Urothelium cell line (cell line): ENCODE results near the gene DNAL4.
A peak's percentile ranks its signal among the peaks of the same experiment; 100 is the strongest.

ENCODE experiments used
- DNase-seq: peaks from one replicate; pipeline ENCODE4 v3.0.0; 2011; ENCODE audit warnings: low spot score, mixed read lengths
- FAIRE-seq: peaks from 2 replicates; lab custom pipeline; 2011; peaks lifted over from hg19 to GRCh38; lab: Jason Lieb, UNC

The DNAL4 gene

GRCh38 chr22:38788021-38788816, 5.7 kb downstream of the DNAL4 start:
- DNase-seq (no peak), FAIRE-seq (no peak)

DNA sequence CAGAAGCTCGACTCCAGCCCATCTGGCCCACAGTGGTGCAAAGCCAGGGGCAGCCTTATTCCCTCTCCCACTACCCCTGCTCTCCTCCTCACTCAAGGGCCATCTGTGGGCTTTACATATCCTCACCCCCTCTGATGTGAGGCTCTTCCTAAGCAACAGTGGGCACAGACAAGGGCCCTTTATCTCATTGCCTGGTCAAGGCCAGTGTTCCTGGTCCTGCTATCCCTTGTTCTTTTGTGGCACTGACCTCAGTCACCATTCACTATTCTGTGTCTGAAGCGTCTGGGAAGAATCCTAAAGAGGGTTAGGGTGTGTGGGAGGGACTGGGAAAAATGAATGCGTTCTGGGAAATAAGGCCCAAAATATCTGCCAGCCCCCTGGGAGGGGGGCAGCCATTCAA, 7.3 kb downstream of the DNAL4 start:
- DNase-seq (no peak), FAIRE-seq (no peak)

DNA sequence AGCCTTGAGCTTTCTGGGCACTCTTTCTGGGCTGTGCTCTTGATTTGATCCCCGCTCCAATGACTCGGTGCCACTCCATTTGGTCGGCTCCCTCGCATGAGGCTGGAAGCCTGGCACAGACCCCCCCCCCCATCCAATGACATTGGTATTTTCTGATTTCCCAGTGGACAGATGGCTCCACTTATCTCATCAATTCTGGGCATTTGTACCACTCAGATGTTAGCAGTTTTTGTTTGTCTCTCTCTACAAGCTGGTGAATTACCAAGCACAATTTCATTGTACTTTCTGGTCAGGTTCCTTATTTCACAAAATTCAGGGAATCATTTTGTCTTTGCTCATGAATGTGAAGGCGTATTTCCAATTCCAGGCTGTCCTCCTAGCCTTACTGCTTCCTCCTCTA, 9.1 kb downstream of the DNAL4 start:
- no peak for FAIRE-seq
- no peak for DNase-seq

DNA sequence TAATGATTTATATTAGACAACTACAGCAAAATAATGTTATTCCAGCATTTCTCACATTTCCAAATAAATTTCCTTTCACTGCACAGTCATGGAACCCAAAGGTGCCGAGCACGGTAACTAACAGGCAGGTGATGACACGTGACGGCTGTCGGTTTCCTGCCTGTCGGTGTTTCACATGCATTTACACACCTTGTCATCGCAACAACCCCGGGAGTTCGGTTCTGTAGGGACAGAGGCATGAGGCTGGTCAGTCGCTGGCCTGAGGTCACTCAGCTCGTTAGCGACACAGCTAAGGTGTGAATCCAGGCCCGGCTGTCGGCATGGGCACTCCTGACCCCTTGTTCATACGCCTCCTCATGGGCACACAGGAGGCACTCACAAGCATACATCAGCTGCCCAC, 9.9 kb downstream of the DNAL4 start:
- no peak for DNase-seq
- FAIRE-seq = no peak

- DNase-seq (no peak), FAIRE-seq (peak; percentile 59)
These were observed 10.8 kb downstream of the DNAL4 start for GRCh38 chr22:38783095-38783615.

GRCh38 chr22:38782402-38783094, 11.4 kb downstream of the DNAL4 start:
- FAIRE-seq (peak; percentile 86), DNase-seq (no peak)

DNA sequence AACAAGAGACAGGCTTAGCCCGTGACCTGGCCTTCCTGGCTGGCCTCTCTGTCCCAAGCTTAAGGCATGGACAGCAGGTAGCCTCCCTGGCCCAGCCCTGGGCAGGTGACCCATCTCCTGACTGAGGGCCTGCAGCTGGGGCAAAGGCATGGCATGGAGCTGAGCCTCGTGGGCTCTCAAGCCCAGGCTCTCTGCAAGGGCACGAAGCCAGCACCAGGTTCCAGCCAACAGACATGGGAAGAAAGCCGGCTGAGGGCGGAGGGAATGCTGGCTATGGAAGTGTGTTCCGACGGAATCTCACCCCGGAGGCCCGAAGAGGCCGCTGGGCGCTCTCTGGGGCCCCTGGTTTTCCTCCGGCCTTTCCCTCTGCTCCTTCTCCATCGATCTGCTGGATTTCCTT, 12.9 kb downstream of the DNAL4 start:
- FAIRE-seq = no peak
- DNase-seq = no peak

GRCh38 chr22:38777087-38777671, 16.8 kb downstream of the DNAL4 start:
- DNase-seq (no peak), FAIRE-seq (no peak)

DNA sequence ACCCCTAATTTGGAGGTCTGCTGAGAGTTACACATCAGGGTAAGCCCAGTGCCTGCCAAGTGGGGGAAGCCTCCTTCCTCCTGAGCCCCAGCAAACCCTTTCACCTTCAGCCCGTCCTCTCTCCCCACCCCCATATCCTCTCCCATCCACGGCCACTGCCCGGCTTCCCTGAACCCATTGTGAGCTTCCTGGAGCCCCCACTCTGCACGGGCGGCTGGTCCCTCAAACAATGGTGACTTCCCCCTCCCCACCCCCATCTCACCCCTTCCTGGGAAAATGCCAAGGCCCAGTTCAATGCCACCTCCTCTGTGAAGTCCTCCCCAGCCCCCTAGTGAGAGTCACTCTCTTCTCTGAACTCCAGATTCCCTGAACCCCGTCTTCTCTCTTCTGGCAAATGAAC, 17.9 kb downstream of the DNAL4 start:
- FAIRE-seq = no peak

GRCh38 chr22:38775656-38776055, 18.3 kb downstream of the DNAL4 start:
- FAIRE-seq = no peak
- DNase-seq = no peak

More for the DNA sequence above, 17.9 kb downstream of the DNAL4 start:
- no peak for DNase-seq

DNA sequence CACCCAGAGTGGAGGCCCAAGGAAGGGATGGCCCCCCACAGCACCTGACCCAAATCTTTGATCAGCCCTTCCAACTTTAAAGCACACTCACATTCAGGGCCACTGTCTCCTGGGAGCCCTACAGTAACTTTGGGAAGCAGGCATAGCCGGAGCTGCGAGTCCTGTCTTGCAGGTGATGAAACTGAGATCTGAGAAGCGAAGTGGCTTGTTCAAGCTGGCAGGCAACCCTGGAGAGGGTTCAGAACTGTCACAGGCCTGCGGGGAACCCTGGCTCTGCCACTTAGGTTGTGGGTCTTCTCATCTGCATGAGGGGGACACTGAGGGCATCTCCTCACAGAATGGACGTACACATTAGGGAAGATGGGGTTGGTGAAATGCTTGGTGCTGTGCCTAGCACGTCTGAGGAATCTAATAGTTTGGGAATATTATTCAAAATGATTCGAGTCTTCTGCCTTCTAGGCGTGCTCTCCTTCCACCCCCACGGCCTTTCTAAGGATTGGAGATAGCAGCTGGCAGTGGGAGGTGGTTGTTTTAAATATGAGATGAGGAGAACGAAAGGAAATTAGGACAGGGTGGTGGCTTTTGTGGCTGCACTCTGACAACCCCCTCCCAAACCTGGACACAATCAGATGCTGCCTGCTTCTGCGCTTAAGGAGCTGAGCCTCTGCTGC, 19.3 kb downstream of the DNAL4 start:
- FAIRE-seq = no peak
- no peak for DNase-seq

- FAIRE-seq = peak; percentile 75
These were observed 20.5 kb downstream of the DNAL4 start for GRCh38 chr22:38773363-38773946.

DNA sequence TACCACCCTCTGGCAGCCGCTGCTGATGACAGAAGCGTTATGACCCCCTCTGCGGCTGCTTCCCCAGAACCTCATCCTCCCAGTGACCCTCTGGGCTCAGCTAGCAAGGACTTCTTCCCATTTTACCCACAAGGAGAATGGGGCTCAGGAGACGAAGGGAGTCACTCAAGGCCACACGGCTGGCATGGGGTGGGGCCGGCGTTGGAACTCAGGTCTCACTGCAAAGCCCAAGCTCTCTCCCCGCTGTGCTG, 21.4 kb downstream of the DNAL4 start:
- DNase-seq = no peak
- FAIRE-seq = no peak

More at GRCh38 chr22:38773363-38773946, 20.5 kb downstream of the DNAL4 start:
- no peak for DNase-seq

- no peak for DNase-seq
- FAIRE-seq = no peak
These were observed 23.5 kb downstream of the DNAL4 start for GRCh38 chr22:38770257-38770949.

- FAIRE-seq = no peak
- no peak for DNase-seq
These were observed 25.9 kb downstream of the DNAL4 start for GRCh38 chr22:38768036-38768435.

- no peak for DNase-seq
- no peak for FAIRE-seq
These were observed 26.6 kb downstream of the DNAL4 start for GRCh38 chr22:38767313-38767712.

- DNase-seq = peak; percentile 97
These were observed 27.7 kb downstream of the DNAL4 start for GRCh38 chr22:38766076-38766777.

DNA sequence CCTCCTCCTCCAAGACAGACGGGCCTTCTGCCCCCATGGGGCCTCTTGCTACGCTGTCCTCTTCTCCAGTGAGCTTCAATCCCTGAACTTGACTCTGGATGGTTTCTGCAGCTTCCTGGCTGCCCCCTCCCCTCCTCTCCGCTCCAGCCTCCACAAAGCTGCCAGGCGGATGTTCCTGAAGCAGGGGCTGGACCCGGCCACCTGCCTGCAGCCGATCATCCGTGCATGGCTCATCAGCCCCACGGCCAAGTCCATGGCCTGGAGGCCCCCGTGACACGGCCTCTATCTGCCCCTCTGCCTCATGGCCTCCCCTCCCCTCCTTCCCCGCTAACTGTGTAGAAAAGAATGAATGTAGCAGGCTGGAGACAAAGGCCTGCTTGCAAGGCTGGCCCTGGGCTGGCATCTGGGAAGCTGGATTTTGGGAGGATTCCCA, 31.4 kb downstream of the DNAL4 start:
- FAIRE-seq (no peak), DNase-seq (no peak)

More at GRCh38 chr22:38766076-38766777, 27.7 kb downstream of the DNAL4 start:
- FAIRE-seq = peak; percentile 94
